Stomach (tissue), 9 donors: Measurements from ENCODE around the gene DENND2D. TPM values are rescaled to one million over a fixed set of nuclear protein-coding genes. Genes with fewer than 3 reads are reported as not detected.

Experiments used
- DNase-seq, 2 donors: peaks; one replicate each; pipeline versions ENCODE4 v3.0.0 to v3.0.0-alpha.2; 2013 to 2019
- H3K27ac ChIP-seq, 5 donors: fragments of 200-600 bp in 4 of 5; sonication (generic) in 4 of 5; one replicate each; pipeline ENCODE4 v1.5.1; 2013 to 2019; ENCODE audit warnings: mild to moderate bottlenecking in 1 of 5, moderate library complexity in 1 of 5
- H3K27me3 ChIP-seq, 3 donors: fragments of 200-600 bp; sonication (generic); one replicate each; pipeline ENCODE4 v1.5.1; 2017 to 2019; ENCODE audit warnings: mixed run types in 1 of 3
- H3K36me3 ChIP-seq, 4 donors: fragments of 200-600 bp; sonication (generic); 1 replicate in 3 of 4; 2 replicates in 1 of 4; pipeline ENCODE4 v1.5.1; 2016 to 2019
- H3K4me1 ChIP-seq, 4 donors: fragments of 200-600 bp; sonication (generic); one replicate each; pipeline ENCODE4 v1.5.1; 2016 to 2019
- H3K4me3 ChIP-seq, 4 donors: fragments of 200-600 bp; sonication (generic) in 3 of 4; one replicate each; pipeline ENCODE4 v1.5.1; 2016 to 2019; ENCODE audit warnings: mild to moderate bottlenecking in 1 of 4
- H3K9me3 ChIP-seq, 4 donors: fragments of 200-600 bp; sonication (generic); one replicate each; pipeline ENCODE4 v1.5.1; 2016 to 2019
- EP300 ChIP-seq: sonication (generic); formaldehyde crosslinking; IDR thresholded peaks from one replicate; pipeline ENCODE4 v1.6.1; 2017; ENCODE audit warnings: antibody characterized with exemption
- POLR2A ChIP-seq, 4 donors: fragments of 450-650 bp; IDR thresholded peaks; one replicate each; pipeline ENCODE4 v1.6.1; 2016; ENCODE audit warnings: antibody characterized with exemption in 4 of 4, control low read depth in 2 of 4, mild to moderate bottlenecking in 1 of 4, moderate library complexity in 1 of 4
- POLR2AphosphoS5 ChIP-seq, 3 donors: sonication (generic); formaldehyde crosslinking; IDR thresholded peaks; one replicate each; pipeline ENCODE4 v1.6.1; 2016; ENCODE audit warnings: antibody characterized with exemption in 3 of 3
- WGBS, 5 donors: extraction: QIAGEN DNeasy Blood & Tissue Kit in 3 of 5; methylation state at CpG; one replicate each; pipeline versions ENCODE4 v1.1.5 to v1.1.7; 2013 to 2018; 5-methylcytosine and 5-hydroxymethylcytosine counted together
- intact Hi-C: fragments of 100-400 bp; cut with DNase I; formaldehyde crosslinking; loops from one replicate; pipeline ENCODE4 v1.15.1; 2023; ENCODE audit warnings: low total_unique reads
- polyA plus RNA-seq, 3 donors: library from polyadenylated mRNA; stranded (reverse); fragments of 200-250 nt; gene quantifications; one replicate each; pipeline ENCODE4 v1.2.3, GENCODE V29; 2013
- total RNA-seq, 5 donors: library from RNA; depleted of rRNA; stranded (reverse); fragments of >200 nt; gene quantifications; one replicate each; pipeline versions ENCODE4 v1.1.0 to v1.2.3, GENCODE V29; 2014 to 2016
- TF ChIP-seq, protein P1 (sequence below), 7 experiments: fragments of 450-650 bp in 4 of 7; fragments of 200-600 bp in 3 of 7; sonication (generic) in 3 of 7; IDR thresholded peaks; one replicate each; pipeline ENCODE4 v1.5.1; 2016 to 2019; ENCODE audit warnings: antibody characterized with exemption in 7 of 7, control low read depth in 2 of 7, mild to moderate bottlenecking in 1 of 7
- donor health status: healthy with polysubstance abuse.
- donor health status: Bipolar disorder and iron deficiency.
- donor health status: healthy.

Gene DENND2D
- total and polyA plus RNA-seq, 8 donors, result 24.6 to 121 (median 39.5) TPM

DNA sequence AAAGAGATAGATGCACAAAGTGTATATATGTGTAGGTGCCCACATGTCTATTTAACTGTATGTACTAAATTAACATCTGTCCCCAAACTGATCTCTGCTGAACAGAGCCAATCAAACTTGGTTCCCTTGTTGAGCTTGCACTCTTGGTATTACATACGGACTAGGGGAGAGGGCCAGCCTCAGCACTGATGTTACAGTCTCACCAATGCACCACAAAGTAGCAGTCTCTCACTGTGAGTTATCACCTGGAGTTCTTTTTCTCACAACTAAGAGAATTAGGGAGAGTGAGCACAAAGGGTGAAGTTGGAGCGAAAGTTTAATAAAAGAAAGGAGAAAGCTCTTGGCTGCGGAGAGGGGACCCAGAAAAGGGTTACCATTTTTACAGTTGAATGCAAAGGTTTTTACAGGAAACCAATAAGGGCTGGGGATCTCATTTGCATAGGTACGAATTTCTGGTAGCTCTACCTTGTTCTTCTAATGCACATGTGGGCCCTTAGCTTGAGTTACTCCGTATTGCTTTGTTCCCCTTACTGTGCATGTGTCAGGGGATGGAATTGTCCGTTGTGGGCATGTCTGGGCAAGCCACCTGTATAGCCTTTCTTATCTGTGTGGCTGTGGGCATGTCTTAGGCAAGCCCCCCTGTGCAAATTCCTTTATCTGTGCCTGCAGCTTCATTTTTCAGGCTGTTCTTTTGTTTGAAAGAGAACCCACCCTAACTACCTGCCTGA lies 13.8 kb upstream of the DENND2D start:
- intact Hi-C loops, result no loop called here
- Histone ChIP-seq H3K9me3 (no peaks in the 10 kb centered on the region), H3K4me1 (peaks cover 0 to 39% (median 1%) of the 10 kb centered on the region in 4 donors), H3K36me3 (no peaks in the 10 kb centered on the region), H3K27me3 (no peaks in the 10 kb centered on the region), H3K27ac (peak overlapping the region in 1 of 5 donors; percentile 34), H3K4me3 (no peak overlapping the region)
- DNase-seq, result no peak
- TF ChIP-seq POLR2A (IDR thresholded peaks at IDR 0.05), result no peak
- TF ChIP-seq, protein P1, sequence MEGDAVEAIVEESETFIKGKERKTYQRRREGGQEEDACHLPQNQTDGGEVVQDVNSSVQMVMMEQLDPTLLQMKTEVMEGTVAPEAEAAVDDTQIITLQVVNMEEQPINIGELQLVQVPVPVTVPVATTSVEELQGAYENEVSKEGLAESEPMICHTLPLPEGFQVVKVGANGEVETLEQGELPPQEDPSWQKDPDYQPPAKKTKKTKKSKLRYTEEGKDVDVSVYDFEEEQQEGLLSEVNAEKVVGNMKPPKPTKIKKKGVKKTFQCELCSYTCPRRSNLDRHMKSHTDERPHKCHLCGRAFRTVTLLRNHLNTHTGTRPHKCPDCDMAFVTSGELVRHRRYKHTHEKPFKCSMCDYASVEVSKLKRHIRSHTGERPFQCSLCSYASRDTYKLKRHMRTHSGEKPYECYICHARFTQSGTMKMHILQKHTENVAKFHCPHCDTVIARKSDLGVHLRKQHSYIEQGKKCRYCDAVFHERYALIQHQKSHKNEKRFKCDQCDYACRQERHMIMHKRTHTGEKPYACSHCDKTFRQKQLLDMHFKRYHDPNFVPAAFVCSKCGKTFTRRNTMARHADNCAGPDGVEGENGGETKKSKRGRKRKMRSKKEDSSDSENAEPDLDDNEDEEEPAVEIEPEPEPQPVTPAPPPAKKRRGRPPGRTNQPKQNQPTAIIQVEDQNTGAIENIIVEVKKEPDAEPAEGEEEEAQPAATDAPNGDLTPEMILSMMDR (IDR thresholded peaks at IDR 0.05), result no peak
- TF ChIP-seq EP300, result no peak
- no peak for TF ChIP-seq POLR2AphosphoS5 (IDR thresholded peaks at IDR 0.05)
- WGBS, 5 donors, result 69 to 79% (median 77%) methylated on average over 6 of the region's 6 CpGs

DNA sequence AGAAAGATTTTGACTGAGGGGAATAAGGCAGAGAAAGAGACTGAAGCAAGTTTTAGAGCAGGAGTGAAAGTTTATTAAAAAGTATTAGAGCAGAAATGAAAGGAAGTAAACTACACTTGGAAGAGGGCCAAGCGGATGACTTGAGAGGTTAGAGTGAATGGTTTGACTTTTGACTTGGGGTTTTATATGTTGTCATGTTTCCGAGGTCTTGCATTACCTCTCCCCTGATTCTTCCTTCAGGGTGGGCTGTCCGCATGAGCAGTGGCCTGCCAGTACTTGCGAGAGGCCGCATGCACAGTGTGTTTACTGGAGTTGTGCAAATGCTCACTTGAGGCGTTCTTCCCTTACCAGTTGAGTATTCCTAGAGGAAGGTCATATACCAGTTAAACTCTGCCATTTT lies 13.0 kb upstream of the DENND2D start:
- intact Hi-C loops, result no loop called here
- no peak overlapping the region for H3K27ac ChIP-seq

DNA sequence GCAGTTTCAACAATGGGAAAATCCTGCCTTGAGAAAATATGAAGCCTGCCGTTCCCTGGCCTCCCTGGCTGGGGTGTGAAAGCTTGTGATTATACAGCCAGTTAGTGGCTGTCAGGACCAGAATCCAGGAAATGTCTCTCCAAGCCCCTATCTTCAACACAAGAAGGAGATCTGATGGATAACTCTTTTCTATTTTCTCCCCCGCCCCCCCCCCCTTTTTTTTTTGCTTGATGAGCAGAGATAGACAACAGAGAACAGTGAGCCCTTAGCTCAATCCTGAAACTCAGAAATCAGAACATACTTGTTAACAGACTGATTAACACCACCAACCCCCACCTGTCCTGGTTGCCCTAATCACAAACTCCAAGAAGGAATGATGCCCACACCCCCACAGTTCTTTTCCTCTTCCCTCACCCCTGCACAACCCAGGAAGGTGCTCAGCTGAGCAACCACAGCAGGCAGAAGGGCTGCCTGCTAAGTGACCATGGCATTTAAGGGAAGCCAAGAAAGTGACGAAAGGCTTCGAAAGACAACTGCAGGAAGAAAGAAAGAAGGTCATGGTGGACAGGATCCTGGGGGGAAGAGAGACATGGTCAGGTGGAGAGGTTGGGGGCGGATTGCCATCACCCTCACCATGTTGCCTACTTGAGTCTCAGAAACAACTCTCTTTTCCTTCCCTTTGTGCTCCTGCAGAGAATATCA lies 12.3 kb upstream of the DENND2D start:
- TF ChIP-seq POLR2A (IDR thresholded peaks at IDR 0.05), result no peak
- no peak for TF ChIP-seq EP300
- TF ChIP-seq, protein P1 (IDR thresholded peaks at IDR 0.05), result no peak
- no peak for TF ChIP-seq POLR2AphosphoS5 (IDR thresholded peaks at IDR 0.05)
- DNase-seq, result no peak
- peaks cover 0 to 35% (median 0%) of the 10 kb centered on the region in 4 donors for H3K4me1 ChIP-seq
- H3K27ac ChIP-seq, result no peak overlapping the region
- WGBS, 5 donors, result 75 to 87% (median 82%) methylated on average over 5 of the region's 5 CpGs
- no peaks in the 10 kb centered on the region for H3K36me3 ChIP-seq
- H3K9me3 ChIP-seq, result no peaks in the 10 kb centered on the region
- H3K4me3 ChIP-seq, result no peak overlapping the region
- H3K27me3 ChIP-seq, result no peaks in the 10 kb centered on the region
- intact Hi-C loops, result no loop called here

More for the DNA sequence above, 13.0 kb upstream of the DENND2D start:
- Histone ChIP-seq H3K4me3 (no peak overlapping the region), H3K36me3 (no peaks in the 10 kb centered on the region), H3K27me3 (no peaks in the 10 kb centered on the region), H3K4me1 (peaks cover 0 to 35% (median 0%) of the 10 kb centered on the region in 4 donors), H3K9me3 (no peaks in the 10 kb centered on the region)
- TF ChIP-seq, protein P1 (IDR thresholded peaks at IDR 0.05), result no peak
- no peak for TF ChIP-seq POLR2AphosphoS5 (IDR thresholded peaks at IDR 0.05)
- 72 to 87% (median 81%) methylated on average over 6 of the region's 6 CpGs for WGBS, 5 donors
- DNase-seq, result no peak

- DNase-seq, result no peak
- Histone ChIP-seq H3K36me3 (no peaks in the 10 kb centered on the region), H3K9me3 (no peaks in the 10 kb centered on the region), H3K27ac (no peak overlapping the region), H3K27me3 (no peaks in the 10 kb centered on the region), H3K4me1 (peaks cover 0 to 29% (median 0%) of the 10 kb centered on the region in 4 donors), H3K4me3 (no peak overlapping the region)
- WGBS, 5 donors, result 89 to 97% (median 92%) methylated on average over 1 of the region's 1 CpG
- intact Hi-C loops, result no loop called here
- TF ChIP-seq, protein P1 (IDR thresholded peaks at IDR 0.05), result no peak
- no peak for TF ChIP-seq EP300
- no peak for TF ChIP-seq POLR2A (IDR thresholded peaks at IDR 0.05)
- TF ChIP-seq POLR2AphosphoS5 (IDR thresholded peaks at IDR 0.05), result no peak
Observed at GRCh38 chr1:111211921-111212320, 11.5 kb upstream of the DENND2D start.
